HG03442 (cell line): ENCODE results near the gene HMGXB4.

ENCODE experiments used
- ATAC-seq: cut with Tn5 transposase; IDR thresholded peaks from one replicate; pipeline ENCODE4 v1.9.1; 2021; ENCODE audit warnings: mild to moderate bottlenecking, moderate library complexity; ENCODE audit not compliant: unreplicated experiment

HMGXB4 gene

GRCh38 chr22:35324762-35325161 is 67.5 kb downstream of the HMGXB4 start:
- no peak for ATAC-seq

GRCh38 chr22:35325209-35325608 is 67.9 kb downstream of the HMGXB4 start:
- no peak for ATAC-seq

- ATAC-seq, result no peak
These were observed 69.7 kb downstream of the HMGXB4 start for GRCh38 chr22:35326854-35327562.

- ATAC-seq, result no peak
These were observed 70.6 kb downstream of the HMGXB4 start for GRCh38 chr22:35327690-35328471.

- ATAC-seq, result no peak
These were observed 71.2 kb downstream of the HMGXB4 start for GRCh38 chr22:35328472-35328885.

- ATAC-seq, result no peak
These were observed 72.0 kb downstream of the HMGXB4 start for GRCh38 chr22:35329114-35329847.

- no peak for ATAC-seq
These were observed 73.1 kb downstream of the HMGXB4 start for GRCh38 chr22:35330258-35330861.

GRCh38 chr22:35332278-35332677 is 75.0 kb downstream of the HMGXB4 start:
- ATAC-seq, result no peak

GRCh38 chr22:35333220-35333619 is 75.9 kb downstream of the HMGXB4 start:
- ATAC-seq, result no peak

- ATAC-seq, result no peak
These were observed 76.7 kb downstream of the HMGXB4 start for GRCh38 chr22:35334004-35334403.

GRCh38 chr22:35335468-35335867 is 78.2 kb downstream of the HMGXB4 start:
- ATAC-seq, result no peak

- ATAC-seq, result no peak
These were observed 78.9 kb downstream of the HMGXB4 start for GRCh38 chr22:35335936-35336781.

GRCh38 chr22:35337932-35338331 is 80.6 kb downstream of the HMGXB4 start:
- ATAC-seq, result no peak

- no peak for ATAC-seq
These were observed 84.0 kb downstream of the HMGXB4 start for GRCh38 chr22:35341090-35341874.

GRCh38 chr22:35342390-35342789 is 85.1 kb downstream of the HMGXB4 start:
- no peak for ATAC-seq

- ATAC-seq, result no peak
These were observed 86.6 kb downstream of the HMGXB4 start for GRCh38 chr22:35343664-35344550.

GRCh38 chr22:35344956-35345690 is 87.8 kb downstream of the HMGXB4 start:
- no peak for ATAC-seq
